GM19395 (cell line): ENCODE measurements around the gene IFT27.
"Not testable (repeated sequence)": the region's sequence is repeated elsewhere in the genome, so short reads cannot be mapped to it uniquely, and the experiment has no call there.

ENCODE experiments used
- ATAC-seq: cut with Tn5 transposase; IDR thresholded peaks from one replicate; pipeline ENCODE4 v1.9.1; 2021; ENCODE audit warnings: mild to moderate bottlenecking, moderate library complexity; ENCODE audit not compliant: unreplicated experiment

IFT27 gene

GRCh38 chr22:36767035-36767775, 8.7 kb downstream of the IFT27 start:
- no peak for ATAC-seq

GRCh38 chr22:36765943-36766450, 9.9 kb downstream of the IFT27 start:
- no peak for ATAC-seq

DNA sequence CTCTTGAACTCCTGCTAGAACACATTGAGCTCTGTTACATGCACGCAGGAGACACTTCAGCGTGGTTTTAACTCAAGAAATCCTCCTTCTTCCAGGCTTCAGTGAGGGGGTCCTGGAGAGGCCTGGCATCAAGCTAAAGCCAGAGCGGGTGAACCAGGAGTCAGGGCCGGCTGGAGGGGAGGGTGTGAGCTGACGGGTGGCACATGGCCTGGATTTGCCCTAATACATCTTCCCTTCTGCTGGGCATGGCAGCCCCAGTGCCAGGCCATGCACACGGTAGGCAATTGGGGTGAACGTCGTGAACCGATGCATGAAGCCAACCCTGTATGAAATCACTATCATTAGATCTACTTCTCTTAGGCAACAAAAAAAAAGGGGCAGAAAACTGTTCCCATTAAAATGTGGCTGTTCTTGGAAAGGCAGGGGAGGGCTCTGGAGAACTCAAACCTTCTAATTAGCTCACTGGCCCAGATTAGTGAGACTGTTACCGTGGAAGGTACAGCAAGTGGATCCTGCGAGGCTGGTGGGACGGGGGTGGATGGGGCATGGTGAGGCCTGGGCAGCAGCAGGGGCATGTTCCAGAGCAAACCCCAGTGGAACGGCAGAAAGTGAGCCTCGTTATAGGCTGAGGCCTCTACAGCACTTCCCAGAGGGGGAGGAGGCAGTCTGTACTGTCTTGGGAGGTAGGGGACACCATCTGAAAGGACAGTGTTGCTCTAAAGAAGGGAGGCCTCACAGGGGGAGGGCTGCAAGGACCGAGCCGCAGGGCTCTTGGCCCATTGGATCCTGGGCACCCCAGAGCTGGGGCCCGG, 10.6 kb downstream of the IFT27 start:
- ATAC-seq, result no peak

GRCh38 chr22:36764641-36765040, 11.3 kb downstream of the IFT27 start:
- no peak for ATAC-seq

- no peak for ATAC-seq
These were observed 11.9 kb downstream of the IFT27 start for GRCh38 chr22:36764060-36764459.

DNA sequence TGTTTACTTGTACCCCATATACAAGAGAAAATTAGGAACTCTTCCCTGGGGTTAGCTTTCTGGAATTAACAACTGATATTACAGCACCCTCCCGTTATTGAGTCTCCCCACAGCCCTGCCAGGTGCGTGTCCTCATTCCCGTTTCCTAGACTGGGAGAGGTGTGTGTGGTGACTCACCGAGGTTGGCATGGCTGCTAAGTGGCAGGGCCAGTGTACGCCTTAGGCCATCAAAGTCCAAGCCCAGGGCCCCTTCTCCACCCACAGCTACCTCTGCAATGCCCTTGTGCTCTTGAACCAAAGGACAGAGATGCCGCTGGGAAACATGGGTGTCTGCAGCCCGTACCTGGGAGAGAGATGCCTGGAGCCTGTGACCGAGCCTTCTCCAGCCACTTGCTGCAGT, 12.3 kb downstream of the IFT27 start:
- ATAC-seq, result no peak

- no peak for ATAC-seq
These were observed 13.1 kb downstream of the IFT27 start for GRCh38 chr22:36762687-36763260.

- ATAC-seq, result no peak
These were observed 14.2 kb downstream of the IFT27 start for GRCh38 chr22:36761553-36762240.

DNA sequence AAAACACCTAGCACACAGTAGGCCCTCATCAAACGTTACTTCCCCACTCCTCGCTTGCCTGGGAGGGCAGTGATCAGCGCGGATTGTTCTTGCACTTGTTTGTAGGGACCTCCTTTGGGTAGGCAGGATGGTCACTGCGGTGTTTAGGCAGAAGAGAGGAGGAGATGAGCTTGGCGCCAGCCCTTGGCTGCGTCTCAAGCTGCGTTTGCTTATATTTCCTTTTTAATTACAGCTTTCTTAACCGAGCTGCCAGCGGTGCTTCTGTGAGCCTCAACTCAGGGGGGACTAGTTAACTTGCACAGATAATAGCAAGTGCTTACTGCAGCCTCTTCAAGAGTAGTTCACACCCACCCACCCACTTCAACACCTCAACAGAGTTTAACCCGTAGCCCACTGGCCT, 15.1 kb downstream of the IFT27 start:
- no peak for ATAC-seq

- ATAC-seq, result no peak
These were observed 16.3 kb downstream of the IFT27 start for GRCh38 chr22:36759481-36760159.

DNA sequence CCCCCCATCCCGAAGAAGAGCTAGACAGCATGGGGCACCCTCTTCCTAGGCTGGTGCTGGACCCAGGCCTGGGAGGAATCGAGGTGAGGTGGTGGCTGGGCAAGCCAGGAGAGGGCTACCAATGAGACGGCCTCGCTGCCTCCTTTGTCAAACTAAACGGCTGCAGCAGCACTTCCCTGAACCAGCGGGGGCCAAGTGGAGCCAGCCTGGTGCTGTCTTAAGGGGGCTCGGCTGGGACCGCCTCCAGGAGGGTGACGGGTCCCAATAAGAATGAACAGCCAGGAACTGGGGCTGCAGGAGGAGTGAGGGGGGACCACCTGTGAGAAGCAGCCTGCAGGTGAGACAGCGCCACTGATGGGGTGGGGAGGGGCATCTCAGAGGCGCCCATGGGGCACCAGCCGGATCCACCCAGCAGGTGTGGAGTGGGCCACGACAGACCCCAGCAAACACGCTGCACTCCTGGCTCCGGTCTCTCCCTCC, 17.1 kb downstream of the IFT27 start:
- no peak for ATAC-seq

DNA sequence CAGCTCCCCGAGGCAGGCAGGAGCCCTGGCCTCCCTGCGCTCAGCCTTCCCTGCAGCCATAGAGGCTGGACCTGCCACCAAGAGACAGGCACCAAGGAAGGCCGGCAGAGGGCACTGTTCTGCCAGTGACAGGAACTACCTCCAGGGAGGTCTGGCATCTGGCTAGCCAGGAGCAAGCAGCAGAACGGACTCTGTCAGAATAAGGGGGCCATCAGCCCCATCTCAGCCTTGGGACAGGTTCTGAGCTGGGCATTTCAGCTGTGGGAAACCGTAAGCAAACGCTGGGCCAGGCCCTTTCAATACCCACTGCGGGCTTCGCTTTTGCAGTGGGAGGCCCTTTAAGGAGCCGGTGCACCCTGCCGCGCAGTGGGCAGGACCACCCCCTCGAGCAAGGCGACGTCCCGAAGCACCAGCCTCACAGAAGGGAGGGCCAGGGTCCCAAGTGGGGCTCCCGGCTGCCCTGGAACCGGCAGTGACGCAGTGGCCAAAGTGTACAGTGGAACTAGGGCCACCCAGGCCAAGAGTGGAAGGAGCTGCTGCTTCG, 18.2 kb downstream of the IFT27 start:
- ATAC-seq, result no peak

DNA sequence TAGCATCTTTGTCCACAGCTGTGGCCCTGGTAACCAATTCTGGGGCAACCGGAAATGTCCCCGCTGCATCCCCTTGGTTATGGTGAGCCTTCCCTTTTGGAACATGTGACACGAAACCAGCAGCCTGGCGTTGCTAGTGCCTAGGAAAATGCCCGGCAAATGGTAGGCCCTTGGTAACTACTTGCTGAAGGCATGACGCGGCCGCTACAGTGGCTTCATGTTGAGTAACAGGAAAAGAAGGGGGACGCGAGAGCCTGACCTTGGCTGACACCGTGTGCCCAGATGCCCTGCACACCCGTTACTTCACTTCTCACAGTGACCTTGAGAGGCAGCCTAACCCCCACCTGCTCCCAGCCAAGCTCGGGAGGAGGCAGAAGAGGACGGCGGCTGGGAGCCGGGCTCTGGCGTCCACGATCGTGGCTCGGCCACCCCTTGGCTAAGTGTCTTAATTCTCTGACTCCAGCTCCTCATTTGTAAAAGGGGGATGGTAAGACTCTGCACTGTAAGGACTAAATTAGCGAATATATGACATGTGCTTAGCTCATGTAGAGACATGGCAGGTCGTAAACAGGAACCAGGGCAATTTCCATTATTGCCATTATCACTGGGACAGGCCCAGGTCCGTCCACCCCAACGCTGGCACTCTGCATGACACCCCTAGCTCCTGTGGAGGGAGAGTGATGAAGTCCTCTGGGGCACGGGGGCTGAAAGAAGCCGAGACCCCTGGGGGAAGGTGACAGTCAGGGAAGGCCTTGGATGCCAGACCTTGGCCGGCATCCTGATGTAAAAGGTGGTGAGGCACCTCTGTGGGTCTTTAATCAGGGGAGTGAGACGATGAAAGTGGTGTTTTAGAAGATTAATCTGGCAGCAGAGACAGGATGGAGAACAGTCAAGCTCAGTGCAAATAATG, 18.9 kb downstream of the IFT27 start:
- no peak for ATAC-seq

DNA sequence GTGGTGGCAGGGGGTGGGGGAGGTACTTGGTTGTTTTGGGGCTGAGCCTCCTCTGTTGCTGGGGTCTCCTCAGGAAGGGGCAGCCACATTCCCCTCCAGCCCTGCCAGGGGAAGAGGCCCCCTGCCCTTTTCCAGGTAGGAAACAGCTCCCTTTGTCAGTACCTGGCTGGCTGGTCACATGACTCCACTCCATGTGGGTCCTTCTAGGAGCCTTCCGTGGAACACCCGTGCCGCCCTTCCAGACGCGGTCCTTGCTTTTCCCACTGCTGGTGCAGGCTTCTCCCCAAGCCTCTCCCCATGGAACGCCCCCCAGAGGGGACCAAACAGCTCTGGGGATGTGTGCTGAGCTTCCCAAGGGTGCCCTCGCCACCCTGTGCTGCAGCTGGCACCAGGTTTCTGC, 19.9 kb downstream of the IFT27 start:
- no peak for ATAC-seq

GRCh38 chr22:36755316-36755715, 20.6 kb downstream of the IFT27 start:
- ATAC-seq, result no peak

DNA sequence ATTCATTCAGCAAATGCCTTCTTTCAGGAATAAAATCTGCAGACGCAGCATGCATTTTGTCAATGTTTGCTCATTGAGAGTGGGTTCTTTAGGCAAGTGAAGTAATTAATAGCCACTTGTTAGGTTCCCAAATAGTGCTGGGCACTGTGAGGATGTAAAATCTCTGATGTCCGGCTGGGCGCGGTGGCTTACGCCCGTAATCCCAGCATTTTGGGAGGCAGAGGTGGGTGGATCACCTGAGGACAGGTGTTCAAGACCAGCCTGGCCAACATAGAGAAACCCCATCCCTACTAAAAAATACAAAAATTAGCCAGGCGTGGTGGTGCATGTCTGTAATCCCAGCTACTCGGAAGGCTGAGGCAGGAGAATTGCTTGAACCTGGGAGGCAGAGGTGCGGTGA, 21.0 kb downstream of the IFT27 start:
- not testable (repeated sequence) for ATAC-seq

DNA sequence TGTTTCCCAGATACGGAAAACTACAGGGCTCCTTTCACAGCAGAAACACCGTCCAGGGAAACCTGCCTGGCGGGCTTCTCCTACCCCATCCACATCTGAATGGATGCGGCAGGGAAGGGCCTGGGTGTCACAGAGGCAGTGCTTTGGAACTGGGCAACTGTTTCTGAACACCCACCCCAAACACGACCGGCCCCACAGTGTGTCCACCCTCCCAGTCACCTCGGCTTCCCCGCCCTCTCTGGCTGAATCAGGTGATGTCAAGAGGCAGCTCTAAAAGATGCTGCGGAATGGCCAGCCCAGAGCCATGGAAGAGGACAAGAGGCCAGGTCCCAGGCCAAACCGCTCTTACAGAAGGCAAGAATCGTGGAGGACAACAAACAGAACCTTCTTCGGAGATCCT, 22.0 kb downstream of the IFT27 start:
- ATAC-seq, result no peak

DNA sequence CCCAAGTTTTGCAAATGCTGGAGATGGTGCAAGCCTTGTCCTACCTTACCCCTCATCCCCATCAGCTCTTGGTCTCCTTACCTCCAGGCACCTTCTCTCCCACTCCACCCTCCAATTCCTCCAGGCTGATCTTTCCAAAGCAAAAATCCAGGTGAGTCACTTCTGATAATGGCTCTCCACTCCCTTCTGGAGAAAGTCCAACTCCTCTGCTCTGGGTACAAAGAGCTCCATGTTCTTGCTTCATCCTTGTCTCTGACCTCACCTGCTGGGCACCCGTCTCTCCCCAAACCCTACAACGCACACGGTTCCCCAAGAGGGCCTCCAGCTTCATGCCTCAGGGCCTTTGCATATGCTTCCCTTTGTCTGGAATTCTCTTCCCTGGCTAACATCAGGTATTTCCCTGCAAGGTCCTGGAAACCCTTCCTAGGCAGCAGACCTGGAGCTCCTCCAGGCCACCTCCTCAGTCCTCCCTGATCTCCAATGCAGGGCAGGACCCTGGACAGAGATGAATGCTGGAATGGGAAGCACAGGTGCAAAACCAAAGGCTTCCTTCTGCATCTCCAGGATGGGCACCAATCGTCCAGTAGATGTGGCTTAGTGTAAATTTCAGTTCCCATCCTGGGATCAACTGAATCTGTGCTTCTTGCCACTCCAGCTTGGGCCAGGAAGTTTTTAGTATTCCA, 22.7 kb downstream of the IFT27 start:
- ATAC-seq, result no peak
